G401.6 (cell line): ENCODE data around the gene MARF1.
"Not testable (repeated sequence)": the region's sequence is repeated elsewhere in the genome, so short reads cannot be mapped to it uniquely, and the experiment has no call there.

Source experiments
- FAIRE-seq: peaks from 2 replicates; lab custom pipeline; 2012; peaks lifted over from hg19 to GRCh38; lab: Jason Lieb, UNC

MARF1 gene, protein sequence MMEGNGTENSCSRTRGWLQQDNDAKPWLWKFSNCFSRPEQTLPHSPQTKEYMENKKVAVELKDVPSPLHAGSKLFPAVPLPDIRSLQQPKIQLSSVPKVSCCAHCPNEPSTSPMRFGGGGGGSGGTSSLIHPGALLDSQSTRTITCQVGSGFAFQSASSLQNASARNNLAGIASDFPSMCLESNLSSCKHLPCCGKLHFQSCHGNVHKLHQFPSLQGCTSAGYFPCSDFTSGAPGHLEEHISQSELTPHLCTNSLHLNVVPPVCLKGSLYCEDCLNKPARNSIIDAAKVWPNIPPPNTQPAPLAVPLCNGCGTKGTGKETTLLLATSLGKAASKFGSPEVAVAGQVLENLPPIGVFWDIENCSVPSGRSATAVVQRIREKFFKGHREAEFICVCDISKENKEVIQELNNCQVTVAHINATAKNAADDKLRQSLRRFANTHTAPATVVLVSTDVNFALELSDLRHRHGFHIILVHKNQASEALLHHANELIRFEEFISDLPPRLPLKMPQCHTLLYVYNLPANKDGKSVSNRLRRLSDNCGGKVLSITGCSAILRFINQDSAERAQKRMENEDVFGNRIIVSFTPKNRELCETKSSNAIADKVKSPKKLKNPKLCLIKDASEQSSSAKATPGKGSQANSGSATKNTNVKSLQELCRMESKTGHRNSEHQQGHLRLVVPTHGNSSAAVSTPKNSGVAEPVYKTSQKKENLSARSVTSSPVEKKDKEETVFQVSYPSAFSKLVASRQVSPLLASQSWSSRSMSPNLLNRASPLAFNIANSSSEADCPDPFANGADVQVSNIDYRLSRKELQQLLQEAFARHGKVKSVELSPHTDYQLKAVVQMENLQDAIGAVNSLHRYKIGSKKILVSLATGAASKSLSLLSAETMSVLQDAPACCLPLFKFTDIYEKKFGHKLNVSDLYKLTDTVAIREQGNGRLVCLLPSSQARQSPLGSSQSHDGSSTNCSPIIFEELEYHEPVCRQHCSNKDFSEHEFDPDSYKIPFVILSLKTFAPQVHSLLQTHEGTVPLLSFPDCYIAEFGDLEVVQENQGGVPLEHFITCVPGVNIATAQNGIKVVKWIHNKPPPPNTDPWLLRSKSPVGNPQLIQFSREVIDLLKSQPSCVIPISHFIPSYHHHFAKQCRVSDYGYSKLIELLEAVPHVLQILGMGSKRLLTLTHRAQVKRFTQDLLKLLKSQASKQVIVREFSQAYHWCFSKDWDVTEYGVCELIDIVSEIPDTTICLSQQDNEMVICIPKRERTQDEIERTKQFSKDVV (N-terminal part only)

DNA sequence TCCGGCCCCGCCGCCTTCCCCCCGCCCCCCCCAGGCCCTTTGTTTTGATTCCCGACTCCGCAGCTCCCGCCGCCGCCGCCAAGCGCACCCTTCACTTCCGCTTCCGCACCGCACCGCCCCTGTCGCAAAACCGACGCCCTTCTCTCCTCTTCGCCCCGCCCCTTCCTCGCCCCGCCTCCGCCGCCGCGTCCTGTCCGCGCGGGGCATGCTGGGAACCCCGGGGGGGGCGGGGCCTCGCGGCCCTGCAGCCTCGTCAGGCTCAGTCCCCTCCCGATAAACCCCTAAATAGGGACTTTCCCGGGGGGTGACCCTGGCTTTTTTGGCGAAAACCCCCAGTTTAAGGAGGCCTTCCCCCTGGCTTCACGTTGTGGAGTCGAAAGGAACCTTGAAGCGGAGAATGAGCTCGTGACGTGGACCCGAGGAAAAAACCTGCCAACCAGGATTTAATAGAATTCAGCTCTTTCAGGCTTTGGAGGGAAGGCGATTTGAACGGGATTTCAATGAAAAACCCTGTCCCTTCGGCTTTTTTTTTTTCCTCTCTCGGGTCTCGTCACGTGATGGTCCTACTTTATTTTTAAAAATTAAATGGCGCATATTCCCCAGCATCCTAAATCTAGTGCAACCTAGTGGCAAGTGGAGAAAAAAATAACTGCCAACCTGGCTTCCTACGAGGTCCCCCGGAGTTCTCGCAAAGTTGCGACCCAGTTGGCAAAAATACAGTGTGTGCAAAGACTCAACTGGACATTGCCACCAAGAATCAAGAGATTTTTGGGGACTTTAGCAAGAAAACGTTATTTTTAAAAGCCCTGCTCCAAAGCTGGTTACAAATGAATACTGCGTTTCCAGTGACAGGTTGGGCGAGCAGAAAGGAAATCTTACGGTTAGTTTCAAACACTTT is at the start of gene MARF1:
Gene MARF1, minus strand, starts transcription at position 107 of the 898 bp plus-strand sequence. CDS start 3,921 bp downstream, outside the sequence.
- peak; percentile 88 for FAIRE-seq

DNA sequence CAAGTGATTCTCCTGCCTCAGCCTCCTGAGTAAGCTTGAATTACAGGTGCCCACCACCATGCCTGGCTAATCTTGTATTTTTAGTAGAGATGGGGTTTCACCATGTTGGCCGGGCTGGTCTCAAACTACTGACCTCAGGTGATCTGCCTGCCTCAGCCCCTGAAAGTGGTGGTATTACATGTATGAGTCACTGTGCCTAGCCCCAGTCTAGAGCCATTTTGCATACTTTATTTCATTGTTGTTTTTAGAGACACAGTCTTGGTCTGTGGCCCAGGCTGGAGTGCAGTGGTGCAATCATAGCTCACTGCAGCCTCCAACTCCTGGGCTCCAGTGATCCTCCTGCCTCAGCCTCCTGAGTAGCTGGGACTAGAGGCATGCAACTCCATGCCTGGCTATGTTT is 49.6 kb upstream of the MARF1 start:
- FAIRE-seq: not testable (repeated sequence)

DNA sequence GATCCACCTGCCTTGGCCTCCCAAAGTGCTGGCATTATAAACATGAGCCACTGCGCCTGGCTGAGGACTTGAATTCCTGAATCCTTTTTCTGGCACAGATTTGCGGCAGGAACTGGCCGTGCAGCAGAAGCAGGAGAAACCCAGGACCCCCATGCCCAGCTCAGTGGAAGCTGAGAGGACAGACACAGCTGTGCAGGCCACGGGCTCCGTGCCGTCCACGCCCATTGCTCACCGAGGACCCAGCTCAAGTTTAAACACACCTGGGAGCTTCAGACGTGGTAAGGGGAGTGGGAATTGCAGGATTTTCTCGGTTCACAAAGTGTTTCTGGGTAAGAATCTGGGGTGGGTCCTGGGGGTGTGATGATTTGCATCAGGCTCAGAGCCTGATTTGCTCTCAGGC is 48.1 kb upstream of the MARF1 start:
- no peak for FAIRE-seq

DNA sequence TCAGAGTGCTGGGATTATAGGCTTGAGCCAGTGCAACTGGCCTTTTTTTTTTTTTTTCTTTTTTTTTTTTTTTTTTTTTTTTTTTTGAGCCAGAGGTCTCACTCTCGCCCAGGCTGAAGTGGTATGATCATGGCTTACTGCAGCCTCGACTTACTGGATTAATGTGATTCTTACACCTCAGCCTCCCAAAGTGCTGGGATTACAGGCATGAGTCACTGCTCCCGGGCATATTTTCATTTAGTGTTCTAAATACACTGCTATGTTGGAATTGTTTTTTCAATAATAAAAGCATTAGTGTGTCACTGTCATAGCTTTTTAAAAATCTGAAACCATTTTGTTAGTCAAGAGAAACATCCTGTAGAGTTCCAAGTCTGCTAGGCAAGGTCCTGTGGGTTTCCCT is 47.3 kb upstream of the MARF1 start:
- FAIRE-seq: no peak

DNA sequence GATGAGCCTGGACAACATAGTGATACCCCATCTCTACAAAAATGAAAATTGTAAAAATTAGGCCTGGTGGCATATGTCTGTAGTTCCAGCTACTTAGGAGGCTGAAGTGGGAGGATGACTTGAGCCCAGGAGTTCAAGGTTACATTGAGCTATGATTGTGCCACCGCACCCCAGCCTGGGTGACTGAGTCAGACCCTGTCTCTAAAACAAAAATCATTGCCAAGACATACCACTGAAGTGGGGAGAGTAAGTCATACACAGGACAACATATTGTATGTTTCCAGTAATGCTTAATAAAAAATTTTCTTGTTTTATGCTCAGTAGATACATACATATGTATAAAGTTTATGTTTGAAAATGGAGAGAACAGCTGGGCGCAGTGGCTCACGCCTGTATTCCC is 46.3 kb upstream of the MARF1 start:
- no peak for FAIRE-seq

DNA sequence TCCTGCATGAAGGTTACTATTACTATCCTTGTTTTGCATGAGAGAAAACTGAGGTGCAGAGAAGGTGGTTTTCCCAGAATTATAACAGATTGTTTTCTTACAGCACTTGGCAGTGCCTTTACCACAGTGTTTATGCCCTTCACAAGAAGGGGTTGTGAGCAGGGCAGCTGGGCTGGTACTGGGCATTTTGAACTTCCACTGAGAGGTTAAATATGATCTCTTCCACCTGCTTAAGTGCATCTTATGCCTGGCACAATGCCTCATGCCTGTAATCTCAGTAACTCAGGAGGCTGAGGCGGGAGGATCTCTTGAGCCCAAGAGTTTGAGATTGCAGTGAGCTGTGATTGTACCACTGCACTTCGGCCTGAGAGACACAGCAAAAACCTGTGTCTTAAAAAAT is 43.3 kb upstream of the MARF1 start:
- no peak for FAIRE-seq

DNA sequence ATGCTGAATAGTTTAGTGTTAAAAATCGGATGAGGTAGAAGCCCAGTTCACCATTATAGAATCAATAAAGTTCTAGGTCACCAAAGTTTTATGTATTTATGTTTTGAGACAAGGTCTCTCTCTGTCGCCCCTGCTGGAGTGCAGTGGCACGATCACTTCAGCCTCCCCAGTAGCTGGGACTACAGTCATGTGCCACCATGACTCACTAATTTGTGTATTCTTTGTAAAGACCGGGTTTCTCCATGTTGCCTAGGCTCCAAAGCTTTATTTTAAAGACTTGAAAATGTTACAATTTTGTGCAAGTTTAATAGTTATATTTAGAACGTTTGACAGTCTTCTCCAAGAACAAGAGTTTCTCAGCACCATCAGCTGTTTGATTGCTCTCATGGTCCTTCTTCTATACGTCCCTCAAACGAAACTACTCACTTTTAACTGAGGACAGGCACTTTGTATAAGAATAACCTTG is 39.2 kb upstream of the MARF1 start:
- peak; percentile 82 for FAIRE-seq

DNA sequence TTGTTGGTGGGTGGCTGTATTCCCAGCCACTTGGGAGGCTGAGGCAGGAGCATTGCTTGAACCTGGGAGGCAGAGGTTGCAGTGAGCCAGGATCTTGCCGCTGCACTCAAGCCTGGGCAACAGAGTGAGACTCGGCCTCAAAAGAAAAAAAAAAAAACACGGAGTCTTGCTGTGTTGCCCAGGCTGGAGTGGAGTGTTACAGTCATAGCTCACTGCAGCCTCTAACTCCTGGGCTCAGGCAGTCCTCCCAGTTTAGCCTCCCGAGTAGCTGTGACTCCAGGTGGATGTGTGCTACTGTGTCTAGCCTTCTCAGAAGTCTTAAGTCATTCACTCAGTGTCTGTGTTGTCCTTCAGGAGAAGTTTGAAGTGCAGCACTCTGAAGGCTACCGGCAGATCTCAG is 34.5 kb upstream of the MARF1 start:
- FAIRE-seq: no peak

DNA sequence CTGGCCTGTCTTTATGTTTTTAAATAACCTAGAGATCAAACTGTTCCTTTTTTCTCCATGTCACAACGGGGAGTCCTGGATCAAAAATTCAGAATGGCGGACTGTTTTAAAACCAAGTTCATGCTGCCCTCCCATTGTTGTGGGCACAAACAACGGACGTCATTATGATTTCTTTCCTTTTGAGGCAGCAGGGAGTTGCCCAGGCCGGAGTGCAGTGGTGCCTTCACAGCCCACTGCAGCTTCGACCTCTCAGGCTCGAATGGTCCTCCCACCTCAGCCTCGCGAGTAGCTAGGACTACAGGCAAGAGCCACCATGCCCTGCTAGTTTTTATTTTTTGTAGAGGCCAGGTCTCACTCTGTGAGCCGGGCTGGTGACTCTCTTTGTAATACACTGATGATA is 33.6 kb upstream of the MARF1 start:
- no peak for FAIRE-seq

DNA sequence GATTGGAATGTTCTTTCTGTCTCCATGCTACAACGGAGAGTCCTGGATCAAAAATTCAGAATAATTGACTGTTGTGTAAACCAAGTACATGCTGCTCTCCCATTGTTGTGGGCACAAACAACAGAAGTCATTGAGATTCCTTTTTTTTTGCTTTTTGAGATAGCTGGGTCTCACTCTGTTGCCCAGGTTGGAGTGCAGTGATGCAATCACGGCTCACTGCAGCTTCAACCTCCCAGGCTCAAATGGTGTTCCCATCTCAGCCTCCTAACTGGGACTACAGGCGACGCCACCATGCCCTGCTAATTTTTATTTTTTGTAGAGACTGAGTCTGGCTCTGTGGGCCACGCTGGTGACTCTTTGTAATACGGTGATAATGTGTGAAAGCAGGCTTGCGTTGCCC is 31.6 kb upstream of the MARF1 start:
- FAIRE-seq: no peak

DNA sequence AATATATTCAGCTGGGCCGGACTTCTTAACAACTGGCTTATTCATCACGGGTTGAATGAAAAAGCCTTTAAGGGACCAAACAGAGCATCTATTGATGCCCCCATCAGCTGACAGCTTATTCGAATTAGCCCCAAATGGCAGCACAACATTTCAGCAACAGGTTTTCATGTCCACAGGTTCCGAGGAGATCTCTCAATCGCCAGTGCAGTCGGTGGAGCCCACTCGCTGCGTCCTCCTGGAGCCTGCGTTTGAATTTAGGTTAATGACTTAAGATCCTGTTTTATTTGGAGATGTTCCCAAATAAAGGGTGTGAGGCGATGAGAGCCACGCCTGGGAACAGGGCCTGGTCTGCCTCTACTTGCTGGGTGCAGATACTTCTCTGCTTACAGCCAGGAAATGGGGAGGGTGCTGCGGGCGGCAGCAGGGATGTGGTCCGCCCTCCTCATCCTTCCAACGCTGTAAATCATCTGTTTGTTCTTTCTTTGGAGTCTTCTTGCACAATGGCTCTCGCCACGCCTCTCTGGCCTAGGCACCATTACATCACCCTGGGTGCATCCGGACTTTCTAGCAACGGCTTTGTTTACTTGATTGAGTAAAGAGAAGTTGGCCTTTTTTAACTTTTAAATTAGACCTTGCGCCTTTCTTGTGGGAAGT is 29.7 kb upstream of the MARF1 start:
- FAIRE-seq: no peak

DNA sequence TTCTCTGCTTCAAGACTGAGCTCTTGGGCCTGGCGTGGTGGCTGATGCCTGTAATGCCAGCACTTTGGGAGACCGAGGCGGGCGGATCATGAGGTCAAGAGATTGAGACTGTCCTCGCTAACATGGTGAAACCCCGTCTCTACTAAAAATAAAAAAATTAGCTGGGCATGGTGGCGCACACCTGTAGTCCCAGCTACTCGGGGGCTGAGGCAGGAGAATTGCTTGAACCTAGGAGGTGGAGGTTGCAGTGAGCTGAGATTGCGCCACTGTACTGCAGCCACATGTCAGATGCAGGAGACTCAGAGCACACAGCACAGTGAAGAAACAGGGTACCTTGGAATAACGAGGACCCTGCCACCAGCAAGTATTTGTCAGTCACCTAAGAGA is 29.2 kb upstream of the MARF1 start:
- FAIRE-seq: not testable (repeated sequence)

DNA sequence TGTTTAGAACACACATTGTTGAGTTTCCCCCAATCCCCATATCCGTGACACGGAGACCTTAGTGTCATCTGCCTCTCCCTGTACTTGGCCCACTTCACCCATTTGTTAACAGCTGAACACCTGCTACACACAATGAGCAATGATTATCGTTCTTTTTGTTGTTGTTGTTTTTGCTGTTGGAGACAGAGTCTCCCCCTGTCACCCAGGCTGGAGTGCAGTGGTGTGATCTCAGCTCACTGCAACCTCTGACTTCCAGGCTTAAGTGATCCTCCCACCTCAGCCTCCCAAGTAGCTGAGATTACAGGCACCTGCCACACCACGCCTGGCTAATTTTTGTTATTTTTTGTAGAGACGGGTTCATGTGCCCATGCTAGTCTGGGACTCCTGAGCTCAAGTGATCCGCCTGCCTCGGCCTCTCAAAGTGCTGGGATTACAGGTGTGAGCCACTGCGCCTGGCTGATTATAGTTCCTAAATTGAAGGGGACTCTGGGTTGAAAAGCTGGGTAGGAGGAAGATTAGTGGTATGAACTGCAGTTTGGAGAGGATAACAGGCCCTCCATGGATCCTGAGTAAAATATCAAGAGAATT is 28.7 kb upstream of the MARF1 start:
- no peak for FAIRE-seq

DNA sequence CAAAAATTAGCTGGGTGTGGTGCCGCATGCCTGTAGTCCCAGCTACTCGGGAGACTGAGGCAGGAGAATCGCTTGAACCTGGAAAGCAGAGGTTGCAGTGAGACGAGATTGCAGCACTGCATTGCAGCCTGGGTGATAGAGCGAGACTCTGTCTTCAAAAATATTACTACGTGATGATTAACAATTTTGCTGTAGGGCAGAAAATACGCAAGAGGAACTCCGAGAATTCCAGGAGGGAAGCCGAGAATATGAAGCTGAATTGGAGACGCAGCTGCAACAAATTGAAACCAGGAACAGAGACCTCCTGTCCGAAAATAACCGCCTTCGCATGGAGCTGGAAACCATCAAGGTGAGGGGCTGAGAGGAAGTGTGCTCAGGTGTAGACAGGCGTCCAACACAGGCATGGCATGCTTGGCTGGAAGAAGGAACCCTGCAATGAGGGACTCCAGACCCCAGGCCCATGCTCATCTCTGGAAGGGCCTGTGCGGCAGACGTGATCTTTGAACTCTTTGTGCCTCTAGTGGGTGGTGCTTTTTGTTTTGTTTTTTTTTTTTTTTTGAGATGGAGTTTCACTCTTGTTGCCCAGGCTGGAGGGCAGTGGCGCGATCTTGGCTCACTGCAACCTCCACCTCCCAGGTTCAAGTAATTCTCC is 24.3 kb upstream of the MARF1 start:
- no peak for FAIRE-seq

DNA sequence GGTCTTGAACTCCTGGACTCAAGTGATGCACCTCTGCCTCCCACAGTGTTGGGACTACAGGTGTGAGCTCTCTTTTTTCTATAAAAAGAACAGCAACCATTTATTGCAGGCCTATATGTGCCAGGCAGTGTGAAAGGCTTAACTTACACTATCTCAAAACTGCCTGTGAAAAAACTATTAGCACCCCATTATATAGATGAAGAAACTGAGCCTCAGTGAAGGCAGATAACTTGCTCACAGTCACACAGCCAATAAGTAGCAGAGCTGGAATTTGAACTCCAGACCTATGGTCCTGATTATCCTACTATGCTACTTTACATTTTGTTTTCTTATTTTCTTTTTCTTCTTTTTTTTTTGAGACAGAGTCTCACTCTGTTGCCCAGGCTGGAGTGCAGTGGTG is 22.2 kb upstream of the MARF1 start:
- no peak for FAIRE-seq

DNA sequence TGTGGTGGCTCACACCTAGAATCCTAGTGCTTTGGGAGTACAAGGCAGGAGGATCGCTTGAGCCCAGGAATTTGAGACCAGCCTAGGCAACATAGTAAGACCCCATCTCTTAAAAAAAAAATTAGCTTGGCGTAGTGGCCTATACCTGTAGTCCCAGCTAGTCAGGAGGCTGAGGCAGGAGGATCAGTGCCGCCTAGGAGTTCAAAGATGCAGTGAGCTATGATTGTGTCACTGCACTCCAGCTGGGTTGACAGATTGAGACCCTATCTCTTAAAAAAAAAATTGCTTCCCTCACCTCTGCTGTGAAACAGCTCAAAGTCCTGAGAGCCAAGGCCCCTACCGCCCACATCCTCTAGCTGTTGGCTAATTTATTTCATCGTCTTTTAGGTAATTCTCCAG is 17.2 kb upstream of the MARF1 start:
- FAIRE-seq: no peak

DNA sequence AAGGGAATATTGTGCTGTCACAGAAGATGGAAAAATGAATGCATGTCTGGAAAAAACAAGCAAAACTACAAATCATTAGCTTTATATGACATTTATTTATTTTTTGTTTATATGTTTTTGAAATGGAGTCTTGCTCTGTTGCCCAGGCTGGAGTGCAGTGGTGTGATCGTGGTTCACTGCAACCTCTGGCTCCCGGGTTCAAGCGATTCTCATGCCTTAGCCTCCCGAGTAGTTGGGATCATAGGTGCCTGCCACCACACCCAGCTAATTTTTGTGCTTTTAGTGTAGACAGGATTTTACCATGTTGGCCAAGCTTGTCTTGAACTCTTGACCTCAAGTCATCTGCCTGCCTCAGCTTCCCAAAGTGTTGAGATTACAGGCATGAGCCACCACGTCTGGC is 15.6 kb upstream of the MARF1 start:
- no peak for FAIRE-seq

DNA sequence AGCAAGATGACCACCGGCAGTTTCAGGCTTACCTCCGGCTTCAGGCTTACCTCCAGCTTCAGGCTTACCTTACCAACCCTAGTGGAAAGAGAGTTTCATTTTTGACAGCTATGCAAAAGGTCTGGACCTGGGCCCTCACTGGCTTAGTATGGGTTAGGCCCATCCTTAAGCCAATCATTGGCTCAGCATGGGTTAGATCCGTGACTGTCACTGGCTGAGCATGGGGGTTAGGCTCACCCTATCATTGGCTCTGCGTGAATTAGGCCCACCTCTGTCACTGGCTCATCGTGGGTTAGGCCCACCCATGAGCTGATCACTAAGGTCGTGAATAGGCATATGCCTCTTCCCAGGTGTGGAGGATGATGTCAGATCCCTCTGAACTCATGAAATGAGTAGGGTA is 15.2 kb upstream of the MARF1 start:
- no peak for FAIRE-seq

DNA sequence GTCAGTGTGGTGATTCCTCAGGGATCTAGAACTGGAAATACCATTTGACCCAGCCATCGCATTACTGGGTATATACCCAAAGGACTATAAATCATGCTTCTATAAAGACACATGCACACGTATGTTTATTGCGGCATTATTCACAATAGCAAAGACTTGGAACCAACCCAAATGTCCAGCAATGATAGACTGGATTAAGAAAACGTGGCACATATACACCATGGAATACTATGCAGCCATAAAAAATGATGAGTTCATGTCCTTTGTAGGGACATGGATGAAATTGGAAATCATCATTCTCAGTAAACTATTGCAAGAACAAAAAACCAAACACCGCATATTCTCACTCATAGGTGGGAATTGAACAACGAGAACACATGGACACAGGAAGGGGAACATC is 12.6 kb upstream of the MARF1 start:
- not testable (repeated sequence) for FAIRE-seq

DNA sequence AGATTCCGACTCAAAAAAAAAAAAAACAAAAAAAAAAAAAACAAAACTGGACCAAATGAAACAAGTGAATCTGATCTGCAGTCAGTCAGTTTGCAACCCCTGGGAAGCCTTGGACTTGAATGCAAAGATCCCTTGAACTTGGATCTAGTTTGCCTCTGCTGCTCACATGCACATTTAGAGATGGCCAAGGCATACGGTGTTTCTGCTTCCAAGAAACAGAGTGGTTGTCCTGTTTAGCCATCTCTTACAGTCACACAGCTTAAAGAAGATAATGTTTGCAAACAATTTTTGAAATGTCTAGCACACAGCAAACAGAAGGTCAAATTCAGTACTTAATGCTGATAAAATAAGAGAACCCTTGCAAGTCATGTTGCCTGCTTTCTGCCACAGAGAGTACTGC is 11.6 kb upstream of the MARF1 start:
- no peak for FAIRE-seq
